Ishikawa (cell line): ENCODE data around the gene KLHL33.

Experiments used
- CEBPB ChIP-seq: IDR thresholded peaks from 2 replicates; pipeline ENCODE4 v1.6.1; 2012
- CREB1 ChIP-seq: IDR thresholded peaks from 2 replicates; pipeline ENCODE4 v1.6.1; 2012; ENCODE audit warnings: low read depth
- EP300 ChIP-seq: IDR thresholded peaks from 2 replicates; pipeline ENCODE4 v1.6.1; 2012; ENCODE audit warnings: borderline replicate concordance
- FOXM1 ChIP-seq: IDR thresholded peaks from 2 replicates; pipeline ENCODE4 v1.6.1; 2012; ENCODE audit warnings: low read depth, borderline replicate concordance
- MAX ChIP-seq: IDR thresholded peaks from 2 replicates; pipeline ENCODE4 v1.6.1; 2012
- NFIC ChIP-seq: IDR thresholded peaks from 2 replicates; pipeline ENCODE4 v1.6.1; 2012
- RAD21 ChIP-seq: IDR thresholded peaks from 2 replicates; pipeline ENCODE4 v1.6.1; 2012; ENCODE audit warnings: low read depth
- REST ChIP-seq: IDR thresholded peaks from 2 replicates; pipeline ENCODE4 v1.6.1; 2012; ENCODE audit warnings: low read depth, mild to moderate bottlenecking
- TAF1 ChIP-seq: IDR thresholded peaks from 2 replicates; pipeline ENCODE4 v1.6.1; 2012; ENCODE audit warnings: low read depth, mild to moderate bottlenecking
- TEAD4 ChIP-seq: IDR thresholded peaks from 2 replicates; pipeline ENCODE4 v1.6.1; 2012
- USF1 ChIP-seq: IDR thresholded peaks from 2 replicates; pipeline ENCODE4 v1.6.1; 2012
- YY1 ChIP-seq: IDR thresholded peaks from 2 replicates; pipeline ENCODE4 v1.6.1; 2012; ENCODE audit warnings: low read depth
- ZBTB7A ChIP-seq: IDR thresholded peaks from 2 replicates; pipeline ENCODE4 v1.6.1; 2012; ENCODE audit warnings: low read depth

- TF ChIP-seq USF1, result no peak
- no peak for TF ChIP-seq FOXM1
- TF ChIP-seq CREB1, result no peak
- TF ChIP-seq EP300, result no peak
- TF ChIP-seq CEBPB, result no peak
- TF ChIP-seq MAX, result no peak
- TF ChIP-seq TAF1, result no peak
- TF ChIP-seq RAD21, result no peak
- no peak for TF ChIP-seq TEAD4
- TF ChIP-seq YY1, result no peak
- no peak for TF ChIP-seq REST
- TF ChIP-seq ZBTB7A, result no peak
- TF ChIP-seq NFIC, result no peak
Observed at GRCh38 chr14:20418501-20418909, 17.5 kb downstream of the KLHL33 start.
